HG02938 (cell line): Measurements from ENCODE around the gene OR2V1.
"Not testable (repeated sequence)": the region's sequence is repeated elsewhere in the genome, so short reads cannot be mapped to it uniquely, and the experiment has no call there.

Source experiments
- ATAC-seq: cut with Tn5 transposase; IDR thresholded peaks from one replicate; pipeline ENCODE4 v1.9.1; 2021; ENCODE audit warnings: mild to moderate bottlenecking, moderate library complexity; ENCODE audit not compliant: unreplicated experiment

OR2V1 gene

DNA sequence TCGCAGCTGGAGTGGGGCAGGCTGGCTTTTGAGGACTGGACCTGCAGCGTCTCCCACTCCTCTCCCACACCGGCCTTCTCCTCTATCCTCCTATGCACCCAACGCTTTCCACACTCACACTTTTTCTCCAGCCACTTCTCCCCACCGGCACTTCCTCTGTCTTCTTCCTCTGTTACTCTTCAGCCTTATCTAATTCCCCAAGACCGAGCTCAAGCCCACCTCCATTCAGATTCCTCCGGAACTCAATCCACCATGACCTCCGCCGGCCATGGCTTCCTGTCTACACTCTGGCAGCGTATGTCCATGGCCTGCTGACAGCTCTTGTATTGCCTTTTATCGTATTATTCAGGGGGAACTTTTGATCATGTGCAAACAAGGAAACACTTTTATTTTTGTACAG is 545 bp upstream of the OR2V1 start:
- ATAC-seq = no peak

GRCh38 chr5:181130081-181130480 is 888 bp downstream of the OR2V1 start:
- ATAC-seq = not testable (repeated sequence)

DNA sequence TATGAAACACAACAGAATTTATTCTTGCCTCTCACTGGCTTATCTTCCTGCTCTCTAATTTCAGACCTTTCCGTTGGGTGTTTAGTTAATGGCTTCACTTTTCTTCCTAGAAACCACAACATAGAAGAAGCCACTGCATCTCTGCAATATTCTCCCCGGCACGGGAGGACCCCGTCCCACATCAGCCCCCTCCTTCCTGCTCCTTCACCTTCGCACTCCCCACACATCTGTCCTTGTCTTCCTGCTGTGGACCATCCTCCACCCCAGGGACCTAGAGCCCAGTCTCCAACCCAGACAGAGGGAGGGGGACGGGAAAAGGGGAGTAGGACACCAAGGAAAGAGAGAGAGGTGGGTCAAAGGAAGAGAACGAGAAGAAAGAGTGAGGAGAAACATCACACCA is 1.4 kb downstream of the OR2V1 start:
- ATAC-seq = no peak

DNA sequence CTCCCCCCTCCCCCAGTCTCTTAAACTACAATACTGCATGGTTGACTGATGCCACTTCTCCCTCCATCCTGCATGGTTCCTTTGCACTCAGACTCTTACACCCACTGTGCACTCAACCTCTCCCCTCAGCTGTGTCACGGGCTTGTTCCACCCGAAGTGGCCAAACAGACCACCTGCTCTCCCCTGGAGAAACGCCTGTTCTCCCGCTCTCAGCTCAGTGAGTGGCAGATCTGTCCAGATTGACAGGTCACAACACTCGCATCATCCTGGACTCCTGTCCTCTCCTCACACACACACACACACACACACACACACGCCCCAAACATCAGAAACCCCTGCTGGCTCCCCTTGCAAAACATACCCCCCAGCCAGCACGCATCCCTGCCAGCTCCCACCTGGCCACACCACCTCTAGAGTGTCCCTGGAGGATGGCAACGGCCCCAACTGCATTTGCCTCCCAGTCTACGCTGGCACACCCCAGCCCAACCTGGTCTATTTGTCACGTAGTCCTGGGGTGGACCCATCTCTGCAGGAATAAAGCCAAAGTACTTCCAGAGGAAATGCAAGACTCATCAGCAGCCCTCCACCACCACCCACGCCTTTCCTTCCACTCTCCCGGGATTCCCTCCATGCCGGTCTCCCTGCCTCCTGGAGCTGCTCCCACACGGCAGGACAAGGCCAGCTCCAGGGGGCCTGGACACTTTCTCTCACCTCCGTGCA is 2.9 kb downstream of the OR2V1 start:
- no peak for ATAC-seq

DNA sequence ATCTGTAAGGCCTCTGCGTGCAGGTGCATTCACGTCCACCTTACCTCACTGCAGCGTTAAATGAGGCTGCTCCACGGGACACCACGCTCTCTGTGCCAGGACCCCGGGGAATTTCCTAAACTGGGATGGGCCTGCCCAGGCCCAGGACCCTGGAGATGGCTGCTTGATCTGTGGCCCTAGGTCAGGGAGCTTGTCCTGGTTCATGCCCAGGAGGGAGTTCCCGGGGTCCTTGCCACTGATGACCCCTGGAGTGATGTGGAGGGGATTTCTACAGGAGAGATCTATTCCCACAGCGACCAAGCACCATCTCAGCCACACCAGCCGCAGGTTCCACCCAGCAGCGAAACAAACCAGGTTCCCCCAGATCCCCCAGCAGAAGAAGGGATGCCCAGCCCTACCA is 3.5 kb downstream of the OR2V1 start:
- ATAC-seq = no peak

DNA sequence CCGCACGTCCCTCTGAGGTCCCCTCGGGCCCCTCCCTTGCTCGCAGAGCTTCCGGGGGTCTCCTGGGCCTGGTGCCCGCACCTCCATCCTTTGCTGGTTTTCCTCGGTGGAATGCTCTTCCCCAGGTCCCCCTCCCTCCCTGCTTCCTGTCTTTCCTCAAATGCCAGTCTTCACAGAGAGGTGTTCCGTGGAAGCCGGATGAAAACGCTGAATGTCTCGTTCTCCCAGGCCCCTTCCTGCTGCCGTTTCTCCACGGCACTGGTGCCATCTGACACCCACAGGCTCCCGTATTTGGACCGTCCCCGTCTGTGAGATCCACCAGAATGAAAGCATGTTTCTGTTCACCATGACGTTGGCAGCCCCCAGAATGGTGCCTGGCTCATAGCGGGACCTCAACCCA is 4.1 kb downstream of the OR2V1 start:
- no peak for ATAC-seq

DNA sequence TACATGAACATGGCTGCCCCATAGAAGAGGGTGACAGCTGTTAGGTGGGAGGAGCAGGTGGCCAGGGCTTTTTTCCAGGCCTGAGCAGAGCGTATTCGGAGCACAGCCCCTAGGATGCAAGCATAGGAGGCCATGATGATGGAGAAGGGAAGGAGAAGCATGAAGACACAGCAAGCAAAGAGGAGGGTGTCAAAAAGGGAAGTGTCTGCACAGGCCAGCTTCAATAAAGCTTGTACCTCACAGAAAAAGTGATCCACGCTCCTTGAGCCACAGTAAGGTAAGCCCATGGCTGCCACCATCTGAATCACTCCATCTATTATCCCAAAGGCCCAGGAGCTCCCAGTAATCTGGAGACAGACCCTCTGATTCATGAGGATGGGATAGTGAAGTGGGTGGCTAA is 6.4 kb downstream of the OR2V1 start:
- no peak for ATAC-seq

GRCh38 chr5:181121675-181122561 is 9.1 kb downstream of the OR2V1 start:
- ATAC-seq = no peak

GRCh38 chr5:181120761-181121160 is 10.2 kb downstream of the OR2V1 start:
- no peak for ATAC-seq

- no peak for ATAC-seq
These were observed 10.7 kb downstream of the OR2V1 start for GRCh38 chr5:181120306-181120705.

GRCh38 chr5:181119105-181119504 is 11.9 kb downstream of the OR2V1 start:
- no peak for ATAC-seq

DNA sequence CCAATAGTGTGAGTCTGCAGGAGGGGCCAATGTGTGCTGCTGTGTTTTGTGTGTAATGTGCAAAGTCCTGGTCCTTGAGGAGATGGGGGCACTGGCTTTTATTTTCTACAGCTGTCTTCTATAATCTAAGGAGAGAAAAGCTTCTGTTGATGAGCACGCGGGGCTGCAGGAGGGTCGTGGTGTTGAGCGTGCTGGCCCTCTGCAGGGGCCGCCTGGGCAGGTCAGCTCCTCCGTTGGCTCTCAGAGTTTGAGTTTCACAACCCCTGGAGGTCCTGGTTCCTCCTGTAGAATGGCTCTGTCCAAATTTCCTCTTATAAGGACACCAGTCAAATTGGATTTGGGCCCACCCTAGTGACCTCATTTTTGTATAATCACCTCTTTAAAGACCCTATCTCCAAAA is 12.6 kb downstream of the OR2V1 start:
- ATAC-seq = no peak

DNA sequence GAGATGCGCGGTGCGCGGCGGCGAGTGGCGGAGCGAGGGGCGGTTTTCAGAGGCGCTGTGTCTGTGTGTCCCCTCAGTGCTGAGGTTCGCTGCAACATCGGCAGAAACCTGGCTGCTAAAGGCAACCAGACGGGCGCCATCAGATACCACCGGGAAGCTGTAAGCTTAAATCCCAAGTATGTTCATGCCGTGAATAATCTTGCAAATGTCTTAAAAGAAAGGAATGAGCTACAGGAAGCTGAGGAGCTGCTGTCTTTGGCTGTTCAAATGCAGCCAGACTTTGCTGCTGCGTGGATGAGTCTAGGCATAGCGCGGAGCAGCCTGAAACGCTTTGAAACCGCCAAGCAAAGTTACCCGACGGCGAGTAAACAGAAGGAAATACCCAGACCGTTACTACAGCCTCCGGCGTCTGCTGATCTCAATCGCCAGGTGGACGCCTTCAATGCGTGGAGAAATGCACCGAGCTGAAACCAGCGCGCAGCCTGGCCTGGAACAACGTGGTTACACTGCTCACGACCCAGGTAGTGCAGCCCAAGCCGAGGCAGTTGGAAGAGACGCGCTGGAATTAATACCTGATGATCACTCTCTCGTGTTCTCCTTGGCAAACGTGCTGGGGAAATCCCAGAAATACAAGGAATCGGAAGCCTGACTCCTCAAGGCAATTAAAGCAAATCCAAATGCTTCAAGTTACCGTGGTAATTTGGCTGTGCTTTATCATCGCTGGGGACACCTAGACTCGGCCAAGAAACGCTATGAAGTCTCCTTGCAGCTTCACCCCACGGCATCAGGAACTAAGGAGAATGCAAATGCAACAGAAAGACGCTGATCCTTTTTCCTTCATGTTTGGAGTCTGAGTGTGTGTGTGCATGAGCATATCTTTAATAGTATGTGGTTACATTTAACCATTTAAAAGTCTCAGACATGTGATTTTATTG is 15.9 kb downstream of the OR2V1 start:
- ATAC-seq = no peak

- no peak for ATAC-seq
These were observed 16.6 kb downstream of the OR2V1 start for GRCh38 chr5:181114284-181114843.

GRCh38 chr5:181113572-181113971 is 17.4 kb downstream of the OR2V1 start:
- not testable (repeated sequence) for ATAC-seq

GRCh38 chr5:181112476-181112875 is 18.5 kb downstream of the OR2V1 start:
- no peak for ATAC-seq

DNA sequence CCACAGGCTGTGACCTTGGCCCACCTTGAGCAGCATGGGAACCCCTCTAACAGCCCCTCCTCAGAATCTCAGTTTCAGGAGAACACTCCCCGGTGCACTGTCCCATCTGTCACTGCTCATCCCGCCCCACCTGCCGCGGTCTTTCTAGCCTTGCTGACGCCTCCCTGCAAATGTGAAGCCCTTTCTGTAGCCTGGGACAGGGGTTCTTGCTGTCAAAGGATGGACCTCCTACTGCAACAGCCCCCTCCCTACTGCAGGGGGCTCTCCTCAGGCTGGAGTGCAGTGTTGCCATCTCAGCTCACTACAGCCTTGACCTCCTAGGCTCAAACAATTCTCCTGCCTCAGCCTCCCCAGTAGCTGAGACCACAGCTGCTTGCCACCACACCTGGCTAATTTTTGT is 20.0 kb downstream of the OR2V1 start:
- ATAC-seq = no peak

DNA sequence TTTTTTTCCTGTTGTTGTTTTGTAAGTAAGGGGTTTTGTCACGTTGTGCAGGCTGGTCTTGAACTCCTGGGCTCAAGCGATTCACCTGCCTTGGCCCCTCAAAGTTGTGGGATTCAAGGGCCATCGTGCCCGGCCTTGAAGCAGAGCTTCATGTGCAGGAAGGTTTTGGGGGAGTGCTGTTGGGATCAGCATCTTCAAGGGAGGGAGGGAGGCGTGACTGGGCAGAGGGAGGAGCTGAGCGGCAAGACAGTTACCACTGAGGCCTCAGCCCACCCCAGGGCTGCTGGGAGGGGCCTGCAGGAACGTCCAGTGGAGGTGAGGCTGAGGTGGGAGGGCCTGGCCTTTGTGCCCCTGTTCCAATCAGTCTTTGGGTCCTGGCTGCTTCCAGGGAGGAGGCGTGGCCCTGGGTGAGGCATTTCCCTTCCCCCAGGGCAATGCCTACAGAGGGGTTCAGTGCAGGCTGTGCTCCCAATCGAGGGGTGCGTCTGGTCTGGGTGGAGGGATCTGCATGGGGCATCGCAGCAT is 21.4 kb downstream of the OR2V1 start:
- no peak for ATAC-seq

GRCh38 chr5:181108578-181109165 is 22.3 kb downstream of the OR2V1 start:
- ATAC-seq = no peak

DNA sequence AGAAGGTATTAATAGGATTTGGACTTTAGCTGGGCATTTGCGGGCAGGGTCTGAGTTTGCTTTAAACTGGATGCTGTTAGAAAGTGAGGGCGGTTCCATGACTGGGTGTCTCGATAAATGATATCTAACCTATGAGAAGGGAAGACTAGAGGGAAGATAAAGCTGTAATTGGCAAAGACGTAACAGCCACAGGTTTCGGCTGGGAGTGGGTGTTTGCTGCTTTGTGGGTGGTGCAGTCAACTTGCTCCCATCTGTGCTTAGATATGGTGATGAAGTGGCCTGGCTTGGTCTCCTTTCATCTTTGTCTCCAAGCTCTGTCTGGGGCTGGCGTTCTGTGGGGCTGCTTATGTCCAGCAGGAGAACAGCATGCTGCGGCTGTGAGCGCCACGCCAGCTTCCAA is 23.3 kb downstream of the OR2V1 start:
- ATAC-seq = no peak
